IPS-NIHi7 (cell line): ENCODE measurements around the gene C17orf50.

Experiments used
- DNase-seq: peaks from one replicate; pipeline ENCODE4 v3.0.0; 2012; ENCODE audit warnings: mixed read lengths; ENCODE audit errors: extremely low spot score

The C17orf50 gene

DNA sequence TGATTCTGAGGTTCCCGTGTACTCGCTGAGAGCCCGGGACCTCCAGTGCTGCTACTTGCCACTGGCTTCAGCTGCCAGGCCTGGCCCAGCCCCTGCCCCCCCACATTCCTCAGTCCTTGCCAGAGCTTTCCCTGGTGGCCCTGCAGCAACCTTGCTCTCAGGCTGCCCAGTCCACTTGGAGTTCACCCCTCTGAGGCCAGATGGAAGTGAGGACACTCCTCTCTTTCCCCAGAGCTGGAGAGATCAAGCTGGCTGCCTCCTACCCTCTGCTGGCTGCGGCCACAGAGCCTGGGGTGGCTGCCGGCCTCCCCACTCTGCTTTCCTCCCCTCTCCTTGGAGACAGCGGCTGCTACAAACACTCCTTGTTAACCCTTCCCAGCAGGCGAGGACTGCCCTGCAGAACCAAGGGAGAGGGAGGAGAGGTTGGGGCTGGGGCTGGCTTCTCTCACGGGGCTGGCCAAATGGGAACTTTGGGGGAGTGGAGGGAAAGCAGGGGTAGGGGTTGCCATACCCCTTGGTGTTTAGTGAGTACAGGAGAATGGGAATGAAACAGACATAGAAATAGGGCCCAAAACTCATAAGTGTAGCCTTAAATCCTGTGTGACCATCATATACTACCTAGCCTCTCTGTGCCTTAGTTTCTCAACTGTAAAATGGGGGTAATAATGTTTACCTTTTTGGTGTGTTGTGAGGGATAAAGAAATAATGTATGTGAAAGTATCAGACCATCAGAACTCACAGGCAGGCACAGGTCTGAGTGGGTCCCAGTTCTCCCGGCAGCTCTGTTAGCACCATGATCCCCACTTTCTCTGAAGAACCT, 7.5 kb upstream of the C17orf50 start, which contains the start of gene GAS2L2:
Gene GAS2L2, minus strand, starts transcription at position 295 of the 820 bp plus-strand sequence. CDS start 389 bp downstream, outside the sequence.
- DNase-seq, result no peak

DNA sequence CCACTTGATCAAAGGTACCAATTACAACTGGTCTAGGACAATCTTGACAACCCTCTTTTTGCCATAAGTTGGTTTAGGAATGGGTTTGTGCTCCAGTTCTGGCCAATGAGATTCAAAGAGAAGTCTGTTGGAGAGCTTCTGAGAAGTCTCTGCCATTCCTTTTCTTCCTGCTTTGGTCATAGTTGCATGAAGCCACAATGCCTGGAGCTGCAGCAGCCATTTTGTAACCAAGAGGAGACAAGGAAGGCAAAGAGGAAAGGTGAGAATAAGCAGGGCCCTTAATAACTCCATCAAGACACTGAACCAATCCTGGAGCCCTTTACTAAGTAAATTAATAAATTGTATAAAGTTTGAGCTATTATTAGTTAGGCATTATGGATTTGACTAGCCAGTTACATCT, 3.4 kb upstream of the C17orf50 start:
- DNase-seq, result no peak

DNA sequence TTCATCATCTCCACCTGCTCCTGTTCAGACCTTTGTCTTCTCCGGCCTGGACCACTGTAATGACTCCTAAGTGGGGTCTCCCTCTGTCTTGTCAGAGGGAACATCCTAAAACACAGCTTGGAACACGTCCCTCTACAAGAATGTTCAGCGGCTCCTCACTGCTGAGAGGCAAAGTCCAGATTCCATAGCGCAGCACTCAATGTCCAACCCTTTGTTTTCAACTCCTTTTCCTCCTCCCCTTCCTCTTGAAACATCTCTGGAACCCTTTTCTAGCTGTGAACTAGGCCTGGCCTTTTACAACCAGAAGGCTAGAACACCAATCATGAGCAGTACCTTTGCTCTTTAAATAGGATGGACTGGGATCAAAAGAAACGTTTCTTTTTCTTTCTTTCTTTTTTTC, 914 bp downstream of the C17orf50 start:
- DNase-seq, result no peak

DNA sequence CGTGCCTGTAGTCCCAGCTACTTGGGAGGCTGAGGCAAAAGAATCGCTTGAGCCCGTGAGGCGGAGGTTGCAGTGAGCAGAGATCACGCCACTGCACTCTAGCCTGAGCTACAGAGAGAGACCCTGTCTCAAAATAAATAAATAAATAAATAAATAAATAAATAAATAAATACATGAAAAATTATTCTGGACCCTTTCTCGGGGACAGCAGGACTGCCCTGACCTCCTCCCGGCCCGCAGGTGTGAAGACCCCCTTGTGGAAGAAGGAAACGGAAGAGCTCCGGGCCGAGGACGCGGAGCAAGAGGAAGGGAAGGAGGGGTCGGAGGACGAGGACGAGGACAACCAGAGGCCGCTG, 3.1 kb downstream of the C17orf50 start:
- DNase-seq, result no peak

DNA sequence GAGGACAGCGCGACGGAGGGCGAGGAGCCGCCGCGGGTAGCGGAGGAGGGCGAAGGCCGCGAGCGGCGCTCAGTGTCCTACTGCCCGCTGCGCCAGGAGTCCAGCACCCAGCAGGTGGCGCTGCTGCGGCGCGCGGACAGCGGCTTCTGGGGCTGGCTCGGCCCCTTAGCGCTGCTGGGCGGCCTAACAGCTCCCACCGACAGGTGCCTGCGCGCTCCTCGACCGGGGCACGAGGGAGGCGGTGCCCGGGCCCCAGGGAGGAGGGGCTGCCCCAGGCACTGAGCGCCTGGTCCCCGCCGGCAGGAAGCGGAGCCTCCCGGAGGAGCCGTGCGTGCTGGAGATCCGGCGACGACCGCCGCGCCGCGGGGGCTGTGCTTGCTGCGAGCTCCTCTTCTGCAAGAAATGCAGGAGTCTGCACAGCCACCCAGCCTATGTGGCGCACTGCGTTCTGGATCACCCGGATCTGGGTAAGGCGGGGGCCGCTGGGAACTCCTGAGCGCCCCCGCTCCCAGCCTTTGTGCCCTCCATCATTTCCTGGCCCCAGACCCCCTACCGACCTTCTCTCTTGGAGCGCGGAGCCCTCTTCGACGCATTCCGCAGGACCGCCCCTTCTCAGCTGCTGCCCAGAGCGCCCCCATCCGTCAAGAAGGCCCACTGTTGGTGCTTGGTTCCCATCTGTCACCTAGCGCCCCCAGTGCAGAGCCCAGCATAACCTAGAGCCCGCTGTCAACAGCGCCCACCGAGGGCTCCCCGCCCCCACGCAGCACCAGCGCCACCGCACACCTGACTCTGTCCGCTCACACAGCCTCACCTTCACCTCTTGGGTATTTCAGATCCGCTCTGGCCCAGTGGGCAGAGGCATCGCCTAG, 3.7 kb downstream of the C17orf50 start:
- peak; percentile 98 for DNase-seq

DNA sequence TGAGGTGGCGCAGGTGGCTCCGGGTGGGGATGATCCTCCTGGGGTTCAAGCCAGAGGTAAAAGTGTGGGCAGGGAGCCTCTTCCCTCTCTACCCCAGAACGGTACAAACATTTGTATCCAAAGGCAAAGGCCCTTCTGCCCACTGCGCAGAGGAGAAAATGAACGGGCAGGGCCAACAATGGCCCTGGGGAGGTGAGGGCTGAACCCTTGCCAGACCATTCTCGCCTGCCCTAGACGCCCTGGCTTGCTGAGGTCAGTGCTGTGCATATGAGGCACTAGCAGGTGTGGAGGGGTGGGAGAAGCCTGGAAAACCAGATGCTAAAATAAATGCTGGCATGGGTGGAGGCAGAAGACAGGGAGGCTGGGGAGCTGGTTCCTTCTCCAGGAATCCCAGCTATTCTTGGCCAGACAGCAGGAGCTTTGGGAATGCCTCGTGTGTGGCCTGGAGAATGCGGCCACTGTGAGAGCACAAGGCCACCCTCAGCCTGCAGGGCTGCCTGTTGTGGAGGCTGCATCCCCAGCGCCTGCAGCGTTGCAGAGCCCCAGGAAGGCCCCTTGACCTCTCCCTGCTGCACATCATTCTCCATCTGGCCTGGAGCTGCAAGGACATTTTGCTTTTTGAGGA, 4.5 kb downstream of the C17orf50 start:
- no peak for DNase-seq

DNA sequence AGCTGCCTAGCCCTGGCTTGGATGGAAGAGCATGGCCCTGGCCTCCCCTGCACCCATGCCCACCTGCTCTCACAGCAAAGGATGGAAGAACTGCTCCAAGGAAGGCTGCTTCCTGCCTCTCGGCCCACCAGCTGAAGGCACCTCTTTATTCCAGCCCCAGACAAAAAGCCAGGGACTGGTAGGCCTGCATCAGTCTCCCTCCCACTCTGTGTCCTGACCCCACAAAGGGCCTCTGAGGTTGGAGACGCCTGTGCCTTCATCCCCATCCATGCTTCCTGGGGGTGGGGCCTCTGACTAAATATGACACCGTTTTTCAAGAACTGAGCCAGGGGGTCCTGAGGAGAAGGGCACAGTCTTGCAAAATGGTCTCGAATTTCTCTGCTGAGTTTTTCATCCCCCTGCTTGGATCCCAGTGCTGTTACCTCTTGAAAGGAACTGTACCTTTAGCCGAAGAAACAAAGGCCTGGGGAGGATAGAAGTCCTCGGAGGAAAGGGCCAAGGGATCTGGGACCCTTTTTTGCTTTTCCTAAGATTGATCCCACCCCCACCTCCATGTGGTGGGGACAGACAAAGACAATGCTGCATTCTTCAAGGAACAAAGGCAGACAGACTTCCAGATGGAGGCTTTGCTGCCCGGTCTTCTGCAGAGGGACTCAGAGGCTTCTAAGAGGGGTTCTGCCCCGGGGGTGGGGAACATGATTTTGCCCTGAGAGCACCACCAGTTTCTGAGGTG, 5.2 kb downstream of the C17orf50 start:
- DNase-seq, result no peak

DNA sequence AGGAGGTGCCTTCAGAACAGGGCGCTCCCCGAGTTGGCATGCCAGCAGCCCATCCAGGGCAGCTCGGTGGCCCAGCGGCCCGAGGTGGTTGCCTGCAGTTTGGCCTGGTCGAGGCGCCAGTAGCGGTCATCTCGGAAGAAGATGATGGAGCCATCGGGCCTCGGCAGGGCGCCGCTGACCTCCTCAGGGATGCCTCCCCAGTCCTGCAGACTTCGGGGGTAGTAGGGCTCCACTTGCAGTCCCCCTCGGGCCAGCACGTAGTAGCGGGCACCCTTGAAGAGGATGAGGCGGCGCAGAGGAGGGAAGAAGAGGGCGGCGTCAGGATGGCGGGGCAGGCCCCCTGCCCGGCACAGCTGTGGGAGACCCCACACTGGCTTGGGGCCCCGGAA, 5.8 kb downstream of the C17orf50 start:
- DNase-seq, result no peak

DNA sequence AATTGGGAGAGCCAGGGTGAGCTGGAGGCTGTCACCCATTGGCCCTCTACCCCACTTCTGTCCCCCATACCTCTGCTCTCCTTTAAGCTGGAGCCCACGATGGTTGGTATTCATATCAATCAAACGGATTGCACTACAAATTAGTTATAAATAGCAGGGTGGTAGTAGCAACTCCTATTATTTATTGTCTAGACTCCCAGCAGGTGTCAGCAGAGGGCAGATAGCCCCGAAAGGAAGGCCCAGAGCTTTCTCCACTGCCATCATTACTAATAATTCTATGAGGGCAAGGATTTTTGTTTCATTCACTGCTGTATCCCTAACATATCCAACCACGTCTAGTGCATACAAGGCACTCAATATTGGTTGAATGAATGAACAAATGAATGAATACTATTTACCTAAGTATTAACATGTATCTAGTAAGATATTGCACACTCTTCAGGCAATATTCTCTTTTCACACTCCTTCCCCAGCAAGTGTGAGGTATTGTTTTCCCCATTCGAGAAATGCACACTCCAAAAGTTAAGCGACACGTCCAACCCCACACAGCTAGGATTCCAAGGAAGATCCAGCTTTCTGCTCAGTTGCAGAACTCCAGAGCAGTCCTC, 6.3 kb downstream of the C17orf50 start:
- no peak for DNase-seq

DNA sequence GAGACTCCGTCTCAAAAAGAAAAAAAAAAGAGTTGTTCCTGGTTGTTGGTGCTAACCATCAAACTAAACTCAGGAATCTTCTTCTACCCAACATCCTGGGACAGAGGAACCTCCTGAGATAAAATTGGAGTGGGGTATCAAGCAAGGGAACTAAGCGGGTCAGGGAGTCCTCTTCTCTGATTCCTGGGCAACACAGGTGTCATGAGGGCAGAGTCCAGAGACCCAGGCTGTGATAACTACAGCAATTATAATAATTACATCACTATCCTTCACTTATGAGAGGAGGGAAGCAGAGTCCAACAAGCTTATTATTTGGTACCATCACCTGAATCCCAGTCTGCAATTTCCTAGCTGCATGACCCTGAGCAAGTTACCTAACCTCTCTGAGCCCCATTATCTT, 8.1 kb downstream of the C17orf50 start:
- DNase-seq, result no peak

DNA sequence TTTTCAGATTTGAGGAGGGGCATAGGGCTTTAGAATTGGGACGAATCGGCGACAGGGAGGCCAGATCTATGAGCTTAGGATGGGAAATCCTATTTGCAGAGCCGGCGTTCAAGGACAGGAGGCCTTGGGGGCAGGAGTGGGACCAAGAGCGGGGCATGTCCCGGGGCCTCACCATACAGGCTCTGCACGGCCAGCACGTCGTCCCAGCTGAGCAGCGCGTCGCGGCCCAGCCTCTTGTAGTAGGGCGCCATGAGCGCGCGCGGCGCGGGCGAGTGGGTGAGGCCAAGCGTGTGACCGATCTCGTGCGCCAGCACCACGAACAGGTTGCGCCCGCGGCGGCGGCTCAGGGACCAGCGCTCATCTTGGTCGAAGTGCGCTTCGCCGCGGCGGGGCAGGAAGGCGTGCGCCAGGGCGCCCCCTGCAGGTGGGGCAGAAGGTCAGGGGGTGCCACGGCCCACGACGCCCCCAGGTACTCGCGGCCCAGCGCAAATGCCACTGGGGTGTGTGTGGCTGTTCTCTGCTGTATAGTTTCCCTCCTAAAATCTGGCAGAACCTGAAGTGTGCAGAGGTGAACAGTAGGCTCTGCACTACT, 9.3 kb downstream of the C17orf50 start:
- no peak for DNase-seq

DNA sequence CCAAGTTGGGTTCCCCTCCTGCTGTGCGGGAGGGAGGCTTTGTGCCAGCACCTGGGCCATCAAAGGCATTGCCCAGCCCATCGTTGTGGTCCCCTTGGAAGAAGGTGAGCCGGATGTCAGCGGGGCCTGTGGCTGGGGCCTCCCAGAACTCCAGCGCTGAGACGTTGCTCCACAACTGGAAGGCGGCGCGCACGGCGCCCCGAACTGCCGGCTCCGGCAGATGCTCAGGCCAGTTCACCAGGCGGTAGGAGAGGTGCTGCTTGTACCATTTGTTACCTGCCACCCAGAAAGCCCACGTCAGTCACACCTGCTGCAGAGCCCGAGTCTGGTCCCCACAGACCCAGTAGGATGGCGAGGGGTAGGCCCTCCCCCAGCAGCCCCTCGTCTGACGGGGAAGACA, 12.4 kb downstream of the C17orf50 start:
- no peak for DNase-seq

DNA sequence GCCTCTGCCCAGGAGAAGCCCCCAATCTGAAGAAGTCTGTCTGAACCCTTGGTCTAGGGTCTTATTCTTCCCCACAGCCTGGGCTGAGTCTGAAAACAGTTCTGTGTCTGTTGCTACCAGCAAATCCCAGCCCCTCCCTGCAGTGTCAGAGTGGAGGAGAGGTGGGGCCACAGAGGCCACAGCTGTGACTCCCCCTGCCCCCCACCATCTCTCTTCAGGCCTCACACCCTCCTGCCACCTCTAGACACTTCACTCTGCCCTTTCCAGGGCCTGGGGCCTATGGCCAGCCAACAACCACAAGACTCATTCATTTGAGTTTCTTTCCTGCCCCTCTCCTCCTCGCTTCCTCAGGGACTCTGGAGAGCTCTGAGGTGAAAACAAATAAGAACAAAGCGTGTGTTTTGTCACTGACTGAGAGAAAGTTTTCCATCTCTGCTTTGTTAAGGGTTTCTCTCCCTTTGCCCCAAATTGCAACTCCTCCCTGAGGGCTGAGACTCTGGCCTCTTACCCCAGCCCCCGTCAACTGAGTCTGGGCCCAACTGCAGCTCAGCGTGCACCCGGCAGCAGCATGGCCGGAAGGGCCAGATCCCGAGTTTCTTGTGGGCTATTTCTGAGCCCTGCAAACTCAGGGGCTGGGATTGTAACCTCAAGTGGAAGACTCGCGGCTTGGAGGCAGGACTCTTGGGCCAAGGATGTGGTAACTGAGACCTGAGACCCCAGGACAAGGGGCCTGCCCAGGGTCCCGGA, 13.2 kb downstream of the C17orf50 start:
- no peak for DNase-seq

DNA sequence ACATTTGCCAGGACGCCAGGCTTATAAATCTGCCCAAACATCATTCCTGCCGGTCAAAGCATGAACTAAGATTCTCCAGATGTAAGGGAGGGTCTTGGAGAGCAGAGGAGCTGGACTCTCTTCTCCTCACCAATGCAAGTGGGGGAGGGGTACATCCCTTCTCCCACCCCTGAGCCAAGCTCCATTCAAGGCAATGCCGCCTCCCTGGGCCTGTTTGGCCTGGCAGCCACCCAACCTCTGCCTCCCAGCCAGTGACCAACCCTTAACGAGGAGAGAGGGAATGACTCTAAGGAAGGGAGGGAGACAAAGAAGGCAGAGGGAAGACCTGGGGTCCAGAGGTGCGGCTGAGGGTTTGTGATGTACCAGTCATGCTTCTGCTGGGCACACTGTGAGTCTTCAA, 13.8 kb downstream of the C17orf50 start:
- no peak for DNase-seq

DNA sequence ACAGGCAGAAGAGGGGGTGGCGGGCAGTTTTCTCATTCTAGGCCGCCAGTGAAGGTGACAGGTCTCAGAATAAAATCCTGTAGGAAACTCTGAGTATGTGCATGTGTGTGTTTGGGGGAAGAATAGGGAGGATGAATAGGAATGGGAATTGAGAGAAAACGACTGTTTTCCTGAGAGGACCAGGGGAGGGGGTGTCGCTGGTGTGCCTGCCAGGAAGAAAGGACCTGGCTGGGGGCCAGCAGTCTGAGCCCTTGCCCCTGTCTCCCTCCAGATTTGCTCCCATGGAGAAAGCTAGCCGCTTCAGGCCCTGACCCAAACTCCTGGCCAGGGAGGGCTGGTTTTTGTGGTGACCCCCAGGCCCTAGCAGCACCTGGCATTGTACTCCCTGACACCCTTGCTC, 14.4 kb downstream of the C17orf50 start:
- no peak for DNase-seq

DNA sequence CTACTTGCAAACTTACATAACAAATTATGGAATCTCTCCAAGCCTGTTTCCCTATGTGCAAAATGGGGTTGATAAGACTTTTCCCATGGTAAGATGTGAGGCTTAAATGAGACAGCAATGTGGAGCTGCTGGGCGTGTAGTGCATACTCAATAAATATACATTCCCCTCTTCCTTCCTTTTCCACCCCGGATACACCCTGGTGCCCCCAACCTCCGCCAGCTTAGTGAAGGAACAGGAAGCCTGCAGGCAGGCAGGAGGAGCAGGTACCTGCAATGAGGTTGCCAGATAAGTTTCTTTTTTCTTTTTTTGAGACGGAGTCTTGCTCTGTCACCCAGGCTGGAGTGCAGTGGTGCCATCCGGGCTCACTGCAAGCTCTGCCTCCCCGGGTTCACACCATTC, 14.9 kb downstream of the C17orf50 start:
- DNase-seq, result no peak

DNA sequence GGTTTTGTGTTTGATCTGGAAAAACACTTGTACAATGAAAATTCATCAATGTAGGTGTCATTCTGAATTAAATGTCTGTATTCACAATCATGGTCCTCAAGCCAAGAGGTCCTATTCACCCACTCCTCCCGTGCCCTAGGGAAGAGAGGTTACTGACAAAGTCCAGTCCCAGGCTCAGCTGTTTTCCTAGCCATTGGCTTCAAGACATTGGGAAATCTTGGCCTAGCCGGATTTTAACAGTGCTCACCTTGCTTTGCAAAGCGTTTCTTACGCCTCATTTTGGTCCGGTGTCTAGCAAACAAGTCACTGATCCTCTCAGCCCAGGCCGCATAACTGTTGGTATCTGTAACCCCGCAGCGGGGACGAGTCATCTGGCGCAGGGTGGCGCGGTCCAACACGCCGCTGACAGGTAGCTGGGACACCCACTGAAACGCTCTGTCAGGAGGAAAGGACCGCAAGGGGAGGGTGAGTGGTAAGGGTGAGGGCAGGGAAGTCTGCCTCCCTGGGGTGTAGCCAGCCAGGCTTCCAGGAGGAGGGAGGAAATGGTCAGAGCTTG, 18.0 kb downstream of the C17orf50 start:
- DNase-seq, result no peak

DNA sequence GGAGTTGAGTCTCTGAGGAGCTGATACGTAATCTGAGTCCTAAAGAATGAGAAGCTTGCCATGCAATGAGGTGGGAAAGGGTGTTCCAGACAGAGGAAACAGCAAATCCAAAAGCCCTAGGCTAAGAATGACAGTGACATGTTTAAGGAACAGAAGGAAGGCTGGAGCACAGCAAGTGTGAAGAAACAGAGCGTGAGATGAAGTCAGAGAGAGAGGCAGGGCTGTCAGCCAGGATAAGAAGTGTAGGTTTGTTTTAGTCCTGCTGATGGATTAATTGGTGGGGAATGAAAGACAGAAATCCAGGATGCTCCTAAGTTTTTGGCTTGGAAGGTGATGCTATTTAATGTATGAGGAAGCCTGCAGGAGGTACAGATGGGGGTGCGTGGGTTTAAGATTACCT, 20.3 kb downstream of the C17orf50 start:
- DNase-seq, result no peak

DNA sequence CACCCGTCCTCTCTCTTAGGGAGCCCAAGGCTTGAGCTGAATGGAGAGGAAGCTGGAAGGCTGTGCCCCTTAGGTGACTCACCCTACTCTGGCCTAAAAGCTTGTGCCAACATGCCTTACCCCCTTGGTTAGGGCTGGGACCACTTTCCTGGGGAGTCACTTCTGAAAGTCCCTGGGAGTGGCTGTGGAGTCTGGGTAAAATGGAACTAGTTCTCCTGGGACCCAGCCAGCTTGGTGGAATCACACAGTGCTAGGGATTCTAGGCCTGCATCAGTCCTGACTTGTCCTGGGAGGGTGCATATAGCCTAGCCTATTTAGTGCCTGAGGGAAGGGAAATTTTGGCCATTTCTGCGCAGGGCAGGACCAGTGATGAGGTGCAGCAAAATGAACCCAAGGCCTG, 24.2 kb downstream of the C17orf50 start:
- DNase-seq, result no peak

DNA sequence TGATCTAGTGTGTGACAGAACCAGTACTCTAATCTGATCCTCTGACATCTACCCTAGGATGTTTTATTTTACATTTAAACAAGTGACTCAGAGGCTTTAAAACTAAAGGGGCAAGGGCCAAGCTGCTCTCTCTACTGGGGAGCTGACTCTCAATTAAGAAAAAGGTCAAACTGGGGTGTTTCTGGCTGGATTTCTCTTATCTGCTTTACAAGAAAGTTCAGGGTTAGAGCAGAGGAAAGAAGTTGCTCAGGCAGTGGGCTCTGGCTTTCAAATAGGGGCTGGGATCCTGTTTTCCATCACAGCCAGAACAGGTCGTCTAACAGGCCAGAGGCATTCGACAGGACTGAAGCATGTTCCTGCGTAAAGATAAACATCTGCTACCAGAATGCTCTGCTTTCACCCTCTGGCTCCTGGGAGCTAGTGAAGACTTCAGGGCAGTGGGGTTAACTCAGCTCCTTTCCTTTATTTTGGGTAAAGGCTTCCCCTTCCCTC, 26.3 kb downstream of the C17orf50 start:
- DNase-seq, result no peak
